ENCODE measurements around the gene SUCO.
A peak's percentile ranks its signal among the peaks of the same experiment; 100 is the strongest.
"Not testable (repeated sequence)": the region's sequence is repeated elsewhere in the genome, so short reads cannot be mapped to it uniquely, and the experiment has no call there.

The SUCO gene, protein sequence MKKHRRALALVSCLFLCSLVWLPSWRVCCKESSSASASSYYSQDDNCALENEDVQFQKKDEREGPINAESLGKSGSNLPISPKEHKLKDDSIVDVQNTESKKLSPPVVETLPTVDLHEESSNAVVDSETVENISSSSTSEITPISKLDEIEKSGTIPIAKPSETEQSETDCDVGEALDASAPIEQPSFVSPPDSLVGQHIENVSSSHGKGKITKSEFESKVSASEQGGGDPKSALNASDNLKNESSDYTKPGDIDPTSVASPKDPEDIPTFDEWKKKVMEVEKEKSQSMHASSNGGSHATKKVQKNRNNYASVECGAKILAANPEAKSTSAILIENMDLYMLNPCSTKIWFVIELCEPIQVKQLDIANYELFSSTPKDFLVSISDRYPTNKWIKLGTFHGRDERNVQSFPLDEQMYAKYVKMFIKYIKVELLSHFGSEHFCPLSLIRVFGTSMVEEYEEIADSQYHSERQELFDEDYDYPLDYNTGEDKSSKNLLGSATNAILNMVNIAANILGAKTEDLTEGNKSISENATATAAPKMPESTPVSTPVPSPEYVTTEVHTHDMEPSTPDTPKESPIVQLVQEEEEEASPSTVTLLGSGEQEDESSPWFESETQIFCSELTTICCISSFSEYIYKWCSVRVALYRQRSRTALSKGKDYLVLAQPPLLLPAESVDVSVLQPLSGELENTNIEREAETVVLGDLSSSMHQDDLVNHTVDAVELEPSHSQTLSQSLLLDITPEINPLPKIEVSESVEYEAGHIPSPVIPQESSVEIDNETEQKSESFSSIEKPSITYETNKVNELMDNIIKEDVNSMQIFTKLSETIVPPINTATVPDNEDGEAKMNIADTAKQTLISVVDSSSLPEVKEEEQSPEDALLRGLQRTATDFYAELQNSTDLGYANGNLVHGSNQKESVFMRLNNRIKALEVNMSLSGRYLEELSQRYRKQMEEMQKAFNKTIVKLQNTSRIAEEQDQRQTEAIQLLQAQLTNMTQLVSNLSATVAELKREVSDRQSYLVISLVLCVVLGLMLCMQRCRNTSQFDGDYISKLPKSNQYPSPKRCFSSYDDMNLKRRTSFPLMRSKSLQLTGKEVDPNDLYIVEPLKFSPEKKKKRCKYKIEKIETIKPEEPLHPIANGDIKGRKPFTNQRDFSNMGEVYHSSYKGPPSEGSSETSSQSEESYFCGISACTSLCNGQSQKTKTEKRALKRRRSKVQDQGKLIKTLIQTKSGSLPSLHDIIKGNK (N-terminal part only)

DNA sequence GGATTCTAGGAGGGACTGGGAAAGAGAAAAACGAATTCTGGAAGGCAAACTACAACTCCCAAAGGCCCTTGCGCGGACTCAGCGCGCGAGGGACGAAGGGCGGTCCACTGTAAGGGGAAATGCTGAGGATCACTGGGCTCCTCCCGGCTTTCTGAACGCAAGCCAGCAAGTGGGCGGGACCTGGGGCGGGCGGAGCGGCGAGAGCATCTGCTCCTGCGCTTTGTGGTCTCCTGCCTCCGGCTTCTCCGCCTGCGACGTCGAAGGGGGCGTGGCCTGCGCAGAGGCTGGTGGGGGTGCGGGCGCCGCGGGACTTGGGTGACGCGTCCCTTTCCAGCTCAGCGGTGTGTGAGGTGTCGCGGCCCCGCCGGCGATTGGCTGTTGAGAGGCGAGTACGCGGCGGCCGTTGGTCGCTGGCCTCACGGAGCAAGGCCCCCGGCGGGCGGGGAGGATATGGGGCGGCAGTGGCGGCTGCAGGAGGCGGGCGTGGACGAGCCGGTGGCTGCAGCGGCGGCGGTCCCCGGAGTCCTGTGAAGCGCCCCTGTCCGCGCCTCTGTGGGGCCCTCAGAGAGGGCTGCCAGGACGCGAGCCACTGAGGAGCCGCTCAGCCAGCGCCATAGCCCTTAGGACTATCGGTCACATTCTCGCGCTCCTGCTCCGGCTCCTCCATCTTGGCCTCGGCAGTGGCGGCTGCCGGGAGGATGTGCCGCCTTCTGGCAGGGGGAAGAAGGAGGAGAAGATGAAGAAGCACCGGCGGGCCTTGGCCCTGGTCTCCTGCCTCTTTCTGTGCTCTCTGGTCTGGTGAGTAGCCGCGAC, at the start of gene SUCO:
TSS of gene SUCO (plus strand) at position 451 of the 813 bp plus-strand sequence. CDS start at position 737, 286 bp downstream.
- peak; percentile 99 to 100 for DNase-seq (ENCODE audit: low read depth in 2 of 2)

- no peak for DNase-seq (ENCODE audit: low read depth in 2 of 2)
Observed at GRCh38 chr1:172483448-172483847, 49.5 kb upstream of the SUCO start.

- DNase-seq (ENCODE audit: low read depth in 2 of 2), result no peak
Observed at GRCh38 chr1:172484252-172484651, 48.7 kb upstream of the SUCO start.

- no peak for DNase-seq (ENCODE audit: low read depth in 2 of 2)
Observed at GRCh38 chr1:172485626-172486025, 47.3 kb upstream of the SUCO start.

DNA sequence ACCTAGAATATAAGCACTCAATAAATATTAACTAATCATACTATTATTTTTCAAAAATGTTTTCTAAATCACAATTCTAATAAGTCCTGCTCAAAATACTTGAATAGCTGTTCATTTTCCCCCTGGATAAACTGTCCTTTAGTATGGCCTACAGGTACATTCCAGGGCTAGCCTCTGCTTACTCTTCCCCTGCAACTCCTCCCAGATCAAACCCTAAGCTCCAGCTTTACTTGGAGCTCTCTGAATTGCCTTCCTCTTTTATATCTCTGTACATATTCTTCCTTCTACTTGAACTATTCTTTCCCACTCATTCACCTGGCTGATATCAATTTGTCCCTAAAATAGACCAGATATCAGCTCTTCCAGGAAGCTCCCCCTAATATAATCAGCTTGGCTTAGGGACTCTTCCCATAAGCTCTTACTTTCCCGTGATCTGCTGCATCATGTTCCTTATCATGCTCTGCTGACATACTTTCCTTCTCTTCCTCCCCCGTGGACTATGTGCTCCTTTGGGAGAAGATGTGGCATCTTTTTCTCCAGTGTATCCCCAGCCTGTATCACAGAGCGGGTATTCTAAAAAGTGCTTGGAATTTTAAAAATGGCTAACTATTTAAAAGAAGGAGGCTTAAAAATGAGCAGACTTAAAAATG, 46.0 kb upstream of the SUCO start:
- DNase-seq (ENCODE audit: low read depth in 2 of 2), result no peak

DNA sequence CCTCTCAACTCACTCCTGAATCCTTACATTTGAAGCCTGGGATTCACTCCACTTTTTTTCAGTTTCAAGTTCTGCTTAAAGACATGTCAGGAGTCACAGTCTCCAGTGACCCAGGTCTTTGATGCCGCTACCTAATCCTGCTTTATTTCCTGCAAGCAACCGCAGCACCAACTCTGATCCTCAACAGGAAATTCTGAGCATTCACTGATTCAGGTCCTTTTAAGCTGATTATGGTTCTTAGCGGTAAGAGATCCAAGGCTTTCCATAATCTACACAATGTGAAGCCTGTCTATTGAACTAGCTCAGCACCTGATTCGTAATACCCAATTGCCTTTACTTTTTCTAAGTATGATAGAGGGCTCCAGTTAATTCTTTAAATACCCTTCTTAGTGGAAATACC, 45.4 kb upstream of the SUCO start:
- no peak for DNase-seq (ENCODE audit: low read depth in 2 of 2)

- DNase-seq (ENCODE audit: low read depth in 2 of 2), result no peak
Observed at GRCh38 chr1:172488393-172488792, 44.6 kb upstream of the SUCO start.

DNA sequence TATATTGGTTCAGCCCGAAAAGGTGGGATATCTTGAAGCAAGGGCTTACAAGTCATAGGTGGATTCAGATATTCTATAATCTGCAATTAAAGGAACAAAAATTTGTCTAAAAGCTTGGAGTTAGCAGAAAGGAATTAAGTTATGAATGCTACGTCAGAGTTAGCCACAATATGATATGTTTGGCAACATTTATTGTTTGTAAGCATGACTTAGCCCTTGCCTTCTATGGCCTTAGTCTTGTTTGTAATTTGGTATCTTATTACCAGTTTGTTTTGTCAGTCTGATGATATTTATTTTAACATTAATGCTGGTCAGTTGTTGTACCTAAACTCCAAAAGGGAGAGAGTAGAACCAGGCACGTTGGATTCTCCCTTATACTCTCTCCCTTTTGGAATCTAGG, 43.1 kb upstream of the SUCO start:
- DNase-seq (ENCODE audit: low read depth in 2 of 2), result no peak

- no peak for DNase-seq (ENCODE audit: low read depth in 2 of 2)
Observed at GRCh38 chr1:172492421-172492820, 40.5 kb upstream of the SUCO start.

- DNase-seq (ENCODE audit: low read depth in 2 of 2), result no peak
Observed at GRCh38 chr1:172494166-172494565, 38.8 kb upstream of the SUCO start.

DNA sequence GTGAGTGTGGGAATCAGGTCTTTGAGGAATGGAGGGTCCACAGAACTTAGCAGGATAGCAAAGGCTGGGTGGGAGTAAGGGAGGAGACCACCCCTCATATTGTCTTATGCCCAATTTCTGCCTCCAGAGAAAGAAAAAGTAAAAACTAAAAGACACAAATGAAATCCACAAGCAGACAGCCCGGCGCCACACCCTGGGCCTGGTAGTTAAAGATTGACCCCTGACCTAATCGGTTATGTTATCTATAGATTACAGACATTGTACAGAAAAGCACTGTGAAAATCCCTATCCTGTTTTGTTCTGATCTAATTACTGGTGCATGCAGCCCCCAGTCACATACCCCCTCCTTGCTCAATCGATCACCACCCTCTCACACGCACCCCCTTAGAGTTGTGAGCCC, 36.8 kb upstream of the SUCO start:
- not testable (repeated sequence) for DNase-seq (ENCODE audit: low read depth in 2 of 2)

- DNase-seq (ENCODE audit: low read depth in 2 of 2), result no peak
Observed at GRCh38 chr1:172496678-172497077, 36.3 kb upstream of the SUCO start.

GRCh38 chr1:172497230-172497629, 35.7 kb upstream of the SUCO start:
- DNase-seq (ENCODE audit: low read depth in 2 of 2), result no peak

GRCh38 chr1:172498857-172499256, 34.1 kb upstream of the SUCO start:
- DNase-seq (ENCODE audit: low read depth in 2 of 2), result no peak

GRCh38 chr1:172499636-172500141, 33.3 kb upstream of the SUCO start:
- no peak for DNase-seq (ENCODE audit: low read depth in 2 of 2)

- no peak for DNase-seq (ENCODE audit: low read depth in 2 of 2)
Observed at GRCh38 chr1:172500207-172500606, 32.7 kb upstream of the SUCO start.

DNA sequence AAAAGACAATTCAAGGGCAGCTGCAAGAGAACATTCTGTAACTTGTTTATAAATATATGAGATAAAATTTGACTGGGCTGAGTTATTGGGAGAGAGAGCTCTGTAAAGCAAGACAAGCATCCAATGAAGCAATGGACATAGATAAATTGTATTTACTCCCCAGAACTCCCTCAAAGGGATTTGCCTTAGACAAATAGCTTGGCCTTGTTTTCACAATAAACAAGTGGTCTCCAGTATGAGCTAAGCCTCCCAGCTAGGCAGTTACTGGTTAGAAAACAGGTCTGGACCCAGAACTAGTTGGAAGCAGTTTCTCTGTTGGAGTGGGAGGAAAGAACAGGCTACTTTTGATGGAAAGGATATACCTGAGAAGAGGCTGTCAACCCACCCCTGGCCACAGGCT, 25.2 kb upstream of the SUCO start:
- DNase-seq (ENCODE audit: low read depth in 2 of 2), result no peak

DNA sequence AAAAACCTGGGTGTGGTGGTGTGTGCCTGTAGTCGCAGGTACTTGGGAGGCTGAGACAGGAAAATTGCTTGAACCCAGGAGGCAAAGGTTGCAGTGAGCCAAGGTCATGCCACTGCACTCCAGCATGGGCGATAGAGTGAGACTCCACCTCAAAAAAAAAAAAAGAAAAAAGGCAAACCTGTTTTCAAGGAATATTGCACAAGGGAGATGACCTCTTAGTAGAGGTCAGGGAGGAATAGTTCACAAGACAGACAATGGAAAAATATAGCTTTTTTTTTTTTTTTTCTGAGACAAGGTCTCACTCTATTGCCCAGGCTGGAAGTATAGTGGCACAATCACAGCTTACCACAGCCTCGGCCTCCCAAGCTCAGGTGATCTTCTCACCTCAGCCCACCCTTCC, 22.5 kb upstream of the SUCO start:
- DNase-seq (ENCODE audit: low read depth in 2 of 2), result no peak

DNA sequence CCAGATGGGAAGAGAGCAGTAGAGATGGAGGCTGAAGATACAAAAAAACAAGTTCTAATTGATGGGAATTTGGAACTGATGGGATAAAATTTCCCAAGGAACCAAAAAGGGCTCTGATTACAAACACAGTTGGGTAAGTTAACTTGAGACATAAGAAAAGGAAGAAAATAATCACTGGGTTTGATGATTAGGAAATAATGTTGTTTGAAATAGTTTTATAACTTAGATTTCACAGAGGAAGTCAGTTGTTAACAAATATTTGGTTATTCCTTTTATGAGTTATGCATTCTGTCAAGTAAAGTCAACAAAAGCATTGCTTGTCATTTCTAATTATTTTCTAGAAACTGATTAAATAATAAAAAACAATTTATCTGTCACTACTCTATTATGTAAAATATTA, 20.4 kb upstream of the SUCO start:
- DNase-seq (ENCODE audit: low read depth in 2 of 2), result no peak

DNA sequence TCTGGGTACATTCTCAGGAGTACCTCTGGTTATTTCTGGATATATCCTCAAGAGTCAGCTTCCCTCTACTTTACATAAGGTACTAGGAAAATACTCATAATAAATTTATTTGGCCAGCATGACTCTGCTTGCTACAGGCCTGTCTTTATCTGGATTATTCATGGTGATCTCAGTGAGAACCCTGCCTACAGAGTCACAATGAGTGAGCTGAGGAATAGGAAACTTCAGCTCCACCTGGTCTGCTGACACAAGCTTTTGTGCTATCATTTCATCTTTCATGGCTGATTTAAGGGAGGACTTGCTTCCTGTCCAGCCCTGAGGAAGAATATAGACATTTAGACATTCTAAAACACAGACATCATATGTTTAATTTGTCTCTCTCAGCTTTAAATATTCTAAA, 19.5 kb upstream of the SUCO start:
- no peak for DNase-seq (ENCODE audit: low read depth in 2 of 2)

DNA sequence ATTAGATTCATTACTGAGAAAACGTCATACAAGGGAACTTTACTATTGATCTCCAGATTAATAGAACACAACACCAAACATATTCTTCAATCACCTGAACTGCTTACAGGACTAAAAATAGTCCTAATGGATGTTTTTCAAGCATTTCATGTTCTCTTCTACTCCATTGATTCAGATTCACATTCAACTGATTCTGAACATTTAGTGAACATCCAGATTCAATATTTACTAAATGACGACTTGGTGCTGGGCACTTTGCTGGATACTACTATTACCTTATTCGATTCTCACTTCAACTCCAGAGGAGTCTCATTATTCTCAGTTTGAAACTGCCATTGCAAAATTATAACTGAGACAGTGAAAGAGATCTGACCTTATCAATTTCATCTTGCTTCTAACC, 18.8 kb upstream of the SUCO start:
- DNase-seq (ENCODE audit: low read depth in 2 of 2), result no peak
